Thyroid gland (tissue), 4 donors: ENCODE data around the gene NCR3LG1.

Source experiments
- POLR2A ChIP-seq, 2 donors: fragments of 450-650 bp; IDR thresholded peaks; one replicate each; pipeline ENCODE4 v1.6.1; 2017; ENCODE audit warnings: antibody characterized with exemption in 2 of 2, mild to moderate bottlenecking in 2 of 2, moderate library complexity in 1 of 2
- TF ChIP-seq, protein P1 (sequence below), 6 experiments: fragments of 200-600 bp in 3 of 6; fragments of 450-650 bp in 3 of 6; sonication (generic) in 3 of 6; IDR thresholded peaks; one replicate each; pipeline ENCODE4 v1.5.1; 2016 to 2019; ENCODE audit warnings: antibody characterized with exemption in 6 of 6, mild to moderate bottlenecking in 2 of 6, inconsistent platforms in 1 of 6, moderate library complexity in 1 of 6

DNA sequence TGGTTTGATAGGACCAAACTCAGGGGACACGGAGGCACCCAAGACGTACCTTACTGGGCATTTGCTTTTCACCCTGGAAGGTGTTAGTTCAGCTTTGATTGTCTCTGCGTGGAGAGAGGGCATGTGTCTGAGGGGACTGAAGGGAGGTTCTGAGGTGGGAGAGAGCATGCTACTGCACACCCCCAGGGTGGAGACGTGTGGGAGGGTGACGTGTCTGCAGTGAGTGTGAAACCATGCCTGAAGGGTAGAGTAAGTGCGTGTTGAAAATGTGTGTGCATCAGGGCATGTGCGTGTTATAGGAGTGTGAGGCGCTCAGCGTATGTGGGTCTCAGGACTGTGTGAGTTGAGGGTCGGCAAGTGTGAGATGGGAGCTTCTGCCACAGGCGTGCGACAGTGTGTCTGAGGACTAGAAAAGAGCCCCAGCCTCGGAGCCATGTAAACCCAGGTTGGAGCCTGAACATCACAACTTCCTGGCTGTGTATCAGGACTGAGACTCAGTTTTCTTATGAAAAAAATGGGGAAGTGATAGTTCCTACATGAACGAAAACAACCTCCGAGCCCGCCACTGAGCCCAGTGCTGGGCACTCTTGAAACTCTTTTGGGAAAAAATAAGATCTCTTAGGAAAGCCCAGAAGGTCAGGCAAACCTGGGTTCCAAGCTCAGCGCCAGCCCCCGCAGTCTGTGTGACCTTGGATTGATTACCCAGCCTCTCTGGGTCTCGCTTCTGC is 48.6 kb downstream of the NCR3LG1 start:
- TF ChIP-seq POLR2A (IDR thresholded peaks at IDR 0.05), result no peak
- TF ChIP-seq, protein P1, sequence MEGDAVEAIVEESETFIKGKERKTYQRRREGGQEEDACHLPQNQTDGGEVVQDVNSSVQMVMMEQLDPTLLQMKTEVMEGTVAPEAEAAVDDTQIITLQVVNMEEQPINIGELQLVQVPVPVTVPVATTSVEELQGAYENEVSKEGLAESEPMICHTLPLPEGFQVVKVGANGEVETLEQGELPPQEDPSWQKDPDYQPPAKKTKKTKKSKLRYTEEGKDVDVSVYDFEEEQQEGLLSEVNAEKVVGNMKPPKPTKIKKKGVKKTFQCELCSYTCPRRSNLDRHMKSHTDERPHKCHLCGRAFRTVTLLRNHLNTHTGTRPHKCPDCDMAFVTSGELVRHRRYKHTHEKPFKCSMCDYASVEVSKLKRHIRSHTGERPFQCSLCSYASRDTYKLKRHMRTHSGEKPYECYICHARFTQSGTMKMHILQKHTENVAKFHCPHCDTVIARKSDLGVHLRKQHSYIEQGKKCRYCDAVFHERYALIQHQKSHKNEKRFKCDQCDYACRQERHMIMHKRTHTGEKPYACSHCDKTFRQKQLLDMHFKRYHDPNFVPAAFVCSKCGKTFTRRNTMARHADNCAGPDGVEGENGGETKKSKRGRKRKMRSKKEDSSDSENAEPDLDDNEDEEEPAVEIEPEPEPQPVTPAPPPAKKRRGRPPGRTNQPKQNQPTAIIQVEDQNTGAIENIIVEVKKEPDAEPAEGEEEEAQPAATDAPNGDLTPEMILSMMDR (IDR thresholded peaks at IDR 0.05), result no peak
